H9 (cell line): ENCODE data around the gene KRTAP19-8. TPM values are rescaled to one million over a fixed set of nuclear protein-coding genes. Genes with fewer than 3 reads are reported as not detected.

ENCODE experiments used
- DNase-seq: peaks from one replicate; pipeline ENCODE4 v3.0.0-alpha.2; 2017
- H2AFZ ChIP-seq: one replicate; pipeline ENCODE4 v1.6.1; 2013; ENCODE audit warnings: mild to moderate bottlenecking, low read length, control low read depth, moderate library complexity
- H2AK5ac ChIP-seq: 2 replicates; pipeline ENCODE4 v1.6.1; 2013; ENCODE audit warnings: low read length, control low read depth, mixed read lengths; ENCODE audit not compliant: insufficient read length
- H2BK120ac ChIP-seq: one replicate; pipeline ENCODE4 v1.6.1; 2013; ENCODE audit warnings: low read depth, mild to moderate bottlenecking, low read length, control low read depth, inconsistent platforms; ENCODE audit not compliant: poor library complexity, severe bottlenecking
- H2BK12ac ChIP-seq: 2 replicates; pipeline ENCODE4 v1.6.1; 2013; ENCODE audit warnings: low read length, control low read depth, mixed read lengths, low read depth; ENCODE audit not compliant: insufficient read length
- H2BK15ac ChIP-seq: 2 replicates; pipeline ENCODE4 v1.6.1; 2013; ENCODE audit warnings: low read depth, low read length, control low read depth
- H2BK20ac ChIP-seq: one replicate; pipeline ENCODE4 v1.6.1; 2013; ENCODE audit warnings: low read depth, mild to moderate bottlenecking, low read length, control low read depth, inconsistent platforms; ENCODE audit not compliant: poor library complexity, severe bottlenecking
- H2BK5ac ChIP-seq: 2 replicates; pipeline ENCODE4 v1.6.1; 2013; ENCODE audit warnings: low read length, control low read depth, mixed read lengths; ENCODE audit not compliant: insufficient read length
- H3K14ac ChIP-seq: 2 replicates; pipeline ENCODE4 v1.6.1; 2013; ENCODE audit warnings: low read length, control low read depth; ENCODE audit not compliant: insufficient read depth
- H3K18ac ChIP-seq: 2 replicates; pipeline ENCODE4 v1.6.1; 2013; ENCODE audit warnings: low read depth, mild to moderate bottlenecking, mixed read lengths, low read length, control low read depth; ENCODE audit not compliant: insufficient read length
- H3K23ac ChIP-seq: 2 replicates; pipeline ENCODE4 v1.6.1; 2013; ENCODE audit warnings: low read length, control low read depth, mixed read lengths, low read depth; ENCODE audit not compliant: insufficient read length
- H3K23me2 ChIP-seq: 2 replicates; pipeline ENCODE4 v1.6.1; 2013; ENCODE audit warnings: low read depth, mild to moderate bottlenecking, mixed read lengths, low read length, control low read depth; ENCODE audit not compliant: insufficient read length, poor library complexity, severe bottlenecking
- H3K27ac ChIP-seq: 2 replicates; pipeline ENCODE4 v1.5.1; 2013; ENCODE audit warnings: low read length, control low read depth, mixed read lengths, low read depth; ENCODE audit not compliant: insufficient read length
- H3K27me3 ChIP-seq: 2 replicates; pipeline ENCODE4 v1.6.1; 2013; ENCODE audit warnings: low read length, control low read depth, inconsistent platforms; ENCODE audit not compliant: insufficient read depth
- H3K4ac ChIP-seq: 2 replicates; pipeline ENCODE4 v1.6.1; 2013; ENCODE audit warnings: low read depth, mild to moderate bottlenecking, control low read depth, inconsistent platforms, low read length, moderate library complexity
- H3K4me1 ChIP-seq: 2 replicates; pipeline ENCODE4 v1.6.1; 2013; ENCODE audit warnings: low read length, control low read depth, inconsistent platforms; ENCODE audit not compliant: insufficient read depth
- H3K4me2 ChIP-seq: 2 replicates; pipeline ENCODE4 v1.6.1; 2013; ENCODE audit warnings: low read length, control low read depth, mixed read lengths; ENCODE audit not compliant: insufficient read length, insufficient read depth
- H3K56ac ChIP-seq: 2 replicates; pipeline ENCODE4 v1.6.1; 2013; ENCODE audit warnings: low read depth, mild to moderate bottlenecking, mixed read lengths, low read length, control low read depth; ENCODE audit not compliant: insufficient read length
- H3K79me1 ChIP-seq: 2 replicates; pipeline ENCODE4 v1.6.1; 2013; ENCODE audit warnings: low read depth, mild to moderate bottlenecking, moderate library complexity, low read length, control low read depth, inconsistent platforms; ENCODE audit not compliant: insufficient read depth, poor library complexity, severe bottlenecking
- H3K79me2 ChIP-seq: 2 replicates; pipeline ENCODE4 v1.6.1; 2013; ENCODE audit warnings: low read length, control low read depth, inconsistent platforms; ENCODE audit not compliant: insufficient read depth
- H3K9ac ChIP-seq: 2 replicates; pipeline ENCODE4 v1.6.1; 2013; ENCODE audit warnings: low read length, control low read depth, mixed read lengths; ENCODE audit not compliant: insufficient read length; ENCODE audit errors: extremely low read depth
- H3K9me3 ChIP-seq: one replicate; pipeline ENCODE4 v1.6.1; 2013; ENCODE audit warnings: low read depth, low read length, inconsistent platforms; ENCODE audit not compliant: control insufficient read depth
- H3T11ph ChIP-seq: one replicate; pipeline ENCODE4 v1.6.1; 2013; ENCODE audit warnings: mild to moderate bottlenecking, low read length, control low read depth, inconsistent platforms
- H4K20me1 ChIP-seq: one replicate; pipeline ENCODE4 v1.6.1; 2013; ENCODE audit not compliant: control insufficient read depth, insufficient read length, insufficient read depth
- H4K5ac ChIP-seq: 2 replicates; pipeline ENCODE4 v1.6.1; 2013; ENCODE audit warnings: low read depth, mild to moderate bottlenecking, mixed read lengths, low read length, control low read depth; ENCODE audit not compliant: insufficient read length
- H4K8ac ChIP-seq: replicated peaks from 2 replicates; pipeline ENCODE4 v1.6.1; 2013; ENCODE audit warnings: low read length, control low read depth, mixed read lengths, low read depth; ENCODE audit not compliant: insufficient read length
- H4K91ac ChIP-seq: 2 replicates; pipeline ENCODE4 v1.6.1; 2013; ENCODE audit warnings: low read depth, mild to moderate bottlenecking, moderate library complexity, mixed read lengths, low read length, control low read depth; ENCODE audit not compliant: insufficient read length
- H3K27ac Mint-ChIP-seq, 3 experiments: 2 replicates in 2 of 3; 3 replicates in 1 of 3; pipeline ENCODE4 v1.8.0; 2020 to 2021; ENCODE audit warnings: mixed read lengths in 3 of 3, mild to moderate bottlenecking in 1 of 3, moderate library complexity in 1 of 3
- H3K27me3 Mint-ChIP-seq: 2 replicates; pipeline ENCODE4 v1.8.0; 2021; ENCODE audit warnings: low read depth, mild to moderate bottlenecking, moderate library complexity, mixed read lengths
- H3K36me3 Mint-ChIP-seq, 3 experiments: 2 replicates in 2 of 3; 3 replicates in 1 of 3; pipeline ENCODE4 v1.8.0; 2020 to 2021; ENCODE audit warnings: low read depth in 3 of 3, mixed read lengths in 3 of 3; ENCODE audit not compliant: insufficient read depth in 1 of 3
- H3K4me1 Mint-ChIP-seq, 2 experiments: 2 replicates each; pipeline ENCODE4 v1.8.0; 2020; ENCODE audit warnings: mixed read lengths in 2 of 2
- H3K4me3 Mint-ChIP-seq, 2 experiments: 2 replicates in 1 of 2; 3 replicates in 1 of 2; pipeline ENCODE4 v1.8.0; 2020 to 2021; ENCODE audit warnings: mild to moderate bottlenecking in 2 of 2, mixed read lengths in 2 of 2, moderate library complexity in 1 of 2
- H3K9me3 Mint-ChIP-seq, 2 experiments: 2 replicates in 1 of 2; 3 replicates in 1 of 2; pipeline ENCODE4 v1.8.0; 2020; ENCODE audit warnings: mild to moderate bottlenecking in 2 of 2, mixed read lengths in 2 of 2, moderate library complexity in 1 of 2
- CTCF ChIP-seq: fragments of 200-600 bp; sonication (generic); conservative IDR thresholded peaks from 3 replicates; pipeline ENCODE4 v1.8.0; 2021; ENCODE audit warnings: antibody characterized with exemption, mild to moderate bottlenecking
- WGBS: extraction: QIAGEN DNeasy Blood & Tissue Kit; methylation state at CpG from one replicate; pipeline ENCODE4 v1.1.7; 2013; ENCODE audit warnings: missing lambda C conversion rate, low lambda C conversion rate, mixed read lengths; ENCODE audit not compliant: insufficient read length; ENCODE audit errors: extremely low coverage; 5-methylcytosine and 5-hydroxymethylcytosine counted together
- total RNA-seq: library from RNA; stranded (reverse); gene quantifications from 2 replicates; pipeline ENCODE4 v1.2.1, GENCODE V29; 2021

KRTAP19-8 gene
- total RNA-seq, 1 experiment from 2014 or later, result not detected

- Histone ChIP-seq H3K4me2 (no peak overlapping the region), H3K23me2 (no peaks in the 10 kb centered on the region), H3K18ac (no peak overlapping the region), H3K23ac (no peak overlapping the region), H4K5ac (no peak overlapping the region), H3K4me1 (no peaks in the 10 kb centered on the region), H3K14ac (no peak overlapping the region), H2BK120ac (no peak overlapping the region), H3K27me3 (no peaks in the 10 kb centered on the region), H2BK5ac (no peak overlapping the region), H2BK15ac (no peak overlapping the region), H2AK5ac (no peak overlapping the region), H3K9me3 (no peaks in the 10 kb centered on the region), H3K4ac (no peak overlapping the region), H3K79me1 (no peaks in the 10 kb centered on the region), H3K9ac (no peak overlapping the region), H3K56ac (no peak overlapping the region), H2BK12ac (no peak overlapping the region), H3K27ac (no peak overlapping the region), H4K20me1 (no peaks in the 10 kb centered on the region), H2AFZ (no peak overlapping the region), H4K91ac (no peak overlapping the region), H3T11ph (no peak overlapping the region), H3K79me2 (no peaks in the 10 kb centered on the region), H4K8ac (no peak overlapping the region), H2BK20ac (no peak overlapping the region)
- H3K36me3 Mint-ChIP-seq, result no peaks in the 10 kb centered on the region
- H3K27me3 Mint-ChIP-seq, result no peaks in the 10 kb centered on the region
- no CpG with 5 or more reads among the region's 1 CpG for WGBS
- no peak overlapping the region for H3K27ac Mint-ChIP-seq
- DNase-seq, result no peak
- TF ChIP-seq CTCF, result no peak
- no peak overlapping the region for H3K4me3 Mint-ChIP-seq
- H3K4me1 Mint-ChIP-seq, result peaks cover 2 to 3% of the 10 kb centered on the region in 2 experiments; a peak in 2 of 4 replicates
- H3K9me3 Mint-ChIP-seq, result no peaks in the 10 kb centered on the region
Observed at GRCh38 chr21:30988706-30989105, 49.6 kb downstream of the KRTAP19-8 start.

Other genes starting within 250 kb of the KRTAP19-8 start
- not detected in 2 replicates for gene KRTAP8-1, start 225.2 kb downstream of the KRTAP19-8 start, total RNA-seq
- not detected in 2 replicates for gene KRTAP7-1, start 208.7 kb downstream of the KRTAP19-8 start, total RNA-seq
- gene KRTAP11-1, start 156.9 kb downstream of the KRTAP19-8 start, total RNA-seq, result not detected in 2 replicates